GM12874 (cell line): ENCODE measurements around the gene AKR1C1.

ENCODE experiments used
- TF ChIP-seq, protein P1 (sequence below): IDR thresholded peaks from 2 replicates; pipeline ENCODE4 v1.5.1; 2011; ENCODE audit warnings: low read depth, mild to moderate bottlenecking, control low read depth, low read length, moderate library complexity; ENCODE audit not compliant: insufficient read depth

AKR1C1 gene

GRCh38 chr10:4937346-4937745, 25.9 kb upstream of the AKR1C1 start:
- TF ChIP-seq, protein P1, sequence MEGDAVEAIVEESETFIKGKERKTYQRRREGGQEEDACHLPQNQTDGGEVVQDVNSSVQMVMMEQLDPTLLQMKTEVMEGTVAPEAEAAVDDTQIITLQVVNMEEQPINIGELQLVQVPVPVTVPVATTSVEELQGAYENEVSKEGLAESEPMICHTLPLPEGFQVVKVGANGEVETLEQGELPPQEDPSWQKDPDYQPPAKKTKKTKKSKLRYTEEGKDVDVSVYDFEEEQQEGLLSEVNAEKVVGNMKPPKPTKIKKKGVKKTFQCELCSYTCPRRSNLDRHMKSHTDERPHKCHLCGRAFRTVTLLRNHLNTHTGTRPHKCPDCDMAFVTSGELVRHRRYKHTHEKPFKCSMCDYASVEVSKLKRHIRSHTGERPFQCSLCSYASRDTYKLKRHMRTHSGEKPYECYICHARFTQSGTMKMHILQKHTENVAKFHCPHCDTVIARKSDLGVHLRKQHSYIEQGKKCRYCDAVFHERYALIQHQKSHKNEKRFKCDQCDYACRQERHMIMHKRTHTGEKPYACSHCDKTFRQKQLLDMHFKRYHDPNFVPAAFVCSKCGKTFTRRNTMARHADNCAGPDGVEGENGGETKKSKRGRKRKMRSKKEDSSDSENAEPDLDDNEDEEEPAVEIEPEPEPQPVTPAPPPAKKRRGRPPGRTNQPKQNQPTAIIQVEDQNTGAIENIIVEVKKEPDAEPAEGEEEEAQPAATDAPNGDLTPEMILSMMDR: no peak

DNA sequence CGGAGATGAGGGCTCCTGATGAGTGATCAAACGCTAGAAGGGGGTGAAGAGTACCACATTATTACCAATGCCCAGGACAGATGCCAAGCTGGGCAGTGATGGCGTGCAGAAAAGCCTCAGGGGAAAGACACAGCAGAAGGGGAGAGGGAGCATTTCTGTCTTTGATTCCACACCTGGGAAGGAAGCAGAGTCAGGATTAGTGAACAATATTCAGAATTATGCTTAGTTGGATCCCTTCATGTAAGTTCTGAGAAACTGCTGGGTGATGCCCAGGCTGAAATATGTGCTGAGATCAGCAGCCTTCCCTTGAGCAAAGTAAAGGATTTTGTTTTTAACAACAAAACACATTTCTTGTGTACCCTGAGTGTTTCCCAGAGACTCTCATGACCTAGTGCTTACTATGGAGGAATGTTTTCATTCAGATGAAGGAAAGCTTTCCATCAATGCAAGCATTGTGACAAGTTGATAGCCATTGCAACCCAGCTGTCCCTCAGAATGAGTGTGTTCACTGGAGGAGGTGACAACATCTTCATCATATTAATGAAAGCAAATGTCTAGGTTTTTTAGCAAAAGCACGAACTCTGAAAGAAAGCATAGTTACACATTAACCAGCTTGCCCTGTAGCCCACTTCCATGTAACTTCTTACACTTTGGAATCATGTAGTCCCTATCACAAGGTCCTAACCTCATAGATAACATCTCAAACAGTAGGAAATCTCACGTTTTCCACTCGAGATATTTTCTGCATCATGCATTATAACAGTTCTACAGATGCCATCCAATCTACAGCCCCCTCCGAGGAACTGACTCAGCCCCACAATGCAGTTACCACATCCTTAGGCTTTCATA, 23.8 kb upstream of the AKR1C1 start:
- TF ChIP-seq, protein P1: no peak

- TF ChIP-seq, protein P1: no peak
Measured at GRCh38 chr10:4941540-4942330, 21.5 kb upstream of the AKR1C1 start.

- TF ChIP-seq, protein P1: no peak
Measured at GRCh38 chr10:4943821-4944220, 19.4 kb upstream of the AKR1C1 start.

DNA sequence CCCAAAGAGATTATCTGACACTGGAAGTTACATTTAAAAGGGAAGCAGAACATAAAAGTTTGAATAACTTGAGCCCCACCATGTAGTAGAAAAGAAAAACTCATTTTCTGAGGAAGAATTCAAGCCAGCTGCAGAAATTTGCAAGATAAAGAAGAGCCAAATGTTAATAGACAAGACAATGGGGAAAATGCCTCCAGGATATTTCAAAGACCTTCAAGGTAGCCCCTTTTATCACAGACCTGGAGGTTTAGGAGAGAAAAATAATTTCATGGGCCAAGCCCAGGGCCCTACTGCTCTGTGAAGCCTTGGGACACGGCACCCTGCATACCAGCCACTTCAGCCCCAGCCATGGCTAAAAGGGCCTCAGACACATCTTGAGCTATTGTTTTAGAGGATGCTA, 18.4 kb upstream of the AKR1C1 start:
- TF ChIP-seq, protein P1: no peak

- TF ChIP-seq, protein P1: no peak
Measured at GRCh38 chr10:4945766-4946717, 17.2 kb upstream of the AKR1C1 start.
